HG03565 (cell line): ENCODE measurements around the gene TRA2A.
"Not testable (repeated sequence)": the region's sequence is repeated elsewhere in the genome, so short reads cannot be mapped to it uniquely, and the experiment has no call there.

Experiments used
- ATAC-seq: cut with Tn5 transposase; IDR thresholded peaks from one replicate; pipeline ENCODE4 v1.9.1; 2021; ENCODE audit warnings: mild to moderate bottlenecking, moderate library complexity; ENCODE audit not compliant: unreplicated experiment

The TRA2A gene

DNA sequence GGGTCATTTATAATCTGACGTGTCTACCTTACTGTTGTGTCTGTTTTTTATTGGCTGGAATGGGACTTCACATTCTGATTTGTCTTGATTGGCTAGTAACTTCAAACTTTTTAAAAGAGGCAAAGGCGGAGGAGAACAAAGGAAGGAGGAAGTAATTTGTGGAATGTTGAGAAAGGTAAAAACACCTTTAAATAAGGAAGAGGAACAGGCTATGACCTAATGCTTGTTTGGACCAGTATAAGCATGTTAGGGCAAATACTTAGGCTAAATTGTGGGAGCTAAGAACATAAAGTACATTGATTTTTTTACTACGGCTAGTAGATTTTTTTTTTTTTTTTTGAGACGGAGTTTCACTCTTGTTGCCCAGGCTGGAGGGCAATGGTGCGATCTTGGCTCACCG is 18.0 kb downstream of the TRA2A start:
- not testable (repeated sequence) for ATAC-seq

DNA sequence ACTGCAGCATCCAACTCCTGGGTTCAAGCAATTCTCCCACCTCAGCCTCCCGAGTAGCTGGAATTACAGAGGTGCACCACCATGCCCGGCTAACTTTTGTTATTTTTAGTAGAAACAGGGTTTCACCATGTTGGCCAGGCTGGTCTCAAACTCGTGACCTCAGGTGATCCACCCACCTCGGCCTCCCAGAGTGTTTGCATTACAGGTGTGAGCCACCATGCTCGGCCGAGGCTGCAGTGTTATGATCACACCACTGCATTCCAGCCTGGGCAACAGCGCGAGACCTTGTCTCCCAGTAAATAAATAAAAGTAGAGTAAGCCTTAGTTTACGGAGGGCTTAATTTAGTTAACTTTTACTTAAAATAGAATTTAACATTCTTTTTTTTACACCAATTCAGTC is 37.8 kb downstream of the TRA2A start:
- no peak for ATAC-seq

DNA sequence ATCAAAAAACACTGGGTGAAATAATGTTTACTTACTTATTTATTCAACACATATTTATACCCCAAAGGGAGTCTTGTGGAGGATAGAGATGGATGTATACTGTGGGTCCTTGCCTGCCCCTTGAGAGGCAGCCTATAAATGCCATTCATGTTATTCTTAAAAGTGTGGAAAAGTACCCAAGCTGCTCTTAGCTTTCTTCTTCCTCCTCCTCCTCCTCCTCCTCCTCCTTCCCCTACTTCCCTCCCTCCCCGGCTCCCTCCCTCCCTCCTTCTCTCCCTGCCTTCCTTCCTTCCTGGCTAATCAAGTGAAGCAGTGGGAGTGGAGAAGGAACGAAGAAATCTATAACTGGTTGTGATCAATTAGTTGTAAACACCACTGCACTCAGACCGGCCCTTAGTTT is 40.3 kb downstream of the TRA2A start:
- ATAC-seq: no peak

DNA sequence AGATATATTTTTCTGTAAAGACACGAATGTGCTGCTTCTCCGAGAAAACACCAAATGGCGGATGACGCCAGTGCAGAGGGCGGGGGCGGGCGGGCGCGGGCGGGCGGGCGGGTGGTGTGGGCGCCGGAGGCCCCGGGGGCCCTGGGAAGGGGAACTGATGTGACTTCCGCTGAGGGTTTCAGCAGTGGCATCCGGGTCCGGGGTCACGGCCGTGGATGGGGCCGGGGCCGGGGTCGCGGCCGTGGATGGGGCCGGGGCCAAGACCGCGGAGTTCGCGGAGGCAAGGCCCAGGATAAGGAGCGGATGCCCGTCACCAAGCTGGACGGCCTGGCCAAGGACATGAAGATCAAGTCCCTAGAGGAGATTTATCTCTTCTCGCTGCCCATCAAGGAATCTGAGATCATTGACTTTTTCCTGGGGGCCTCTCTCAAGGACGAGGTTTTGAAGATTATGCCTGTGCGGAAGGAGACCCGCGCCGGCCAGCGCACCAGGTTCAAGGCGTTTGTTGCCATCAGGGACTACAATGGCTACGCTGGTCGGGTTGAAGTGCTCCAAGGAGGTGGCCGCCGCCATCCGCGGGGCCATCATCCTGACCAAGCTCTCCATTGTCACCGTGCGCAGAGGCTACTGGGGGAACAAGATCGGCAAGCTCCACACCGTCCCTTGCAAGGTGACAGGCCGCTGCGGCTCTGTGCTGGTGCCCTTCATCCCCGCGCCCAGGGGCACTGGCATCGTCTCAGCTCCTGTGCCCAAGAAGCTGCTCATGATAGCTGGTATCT is 41.2 kb downstream of the TRA2A start:
- no peak for ATAC-seq

DNA sequence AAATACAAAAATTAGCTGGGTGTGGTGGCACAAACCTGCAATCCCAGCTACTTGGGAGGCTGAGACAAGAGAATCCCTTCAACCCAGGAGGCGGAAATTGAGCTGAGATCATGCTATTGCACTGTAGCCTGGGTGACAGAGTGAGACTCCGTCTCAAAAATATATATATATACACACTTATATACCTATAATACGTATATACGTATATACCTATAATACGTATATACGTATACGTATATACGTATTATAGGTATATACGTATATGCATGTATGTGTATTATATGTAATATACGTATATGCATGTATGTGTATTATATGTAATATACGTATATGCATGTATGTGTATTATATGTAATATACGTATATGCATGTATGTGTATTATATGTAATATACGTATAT is 43.1 kb downstream of the TRA2A start:
- ATAC-seq: not testable (repeated sequence)

DNA sequence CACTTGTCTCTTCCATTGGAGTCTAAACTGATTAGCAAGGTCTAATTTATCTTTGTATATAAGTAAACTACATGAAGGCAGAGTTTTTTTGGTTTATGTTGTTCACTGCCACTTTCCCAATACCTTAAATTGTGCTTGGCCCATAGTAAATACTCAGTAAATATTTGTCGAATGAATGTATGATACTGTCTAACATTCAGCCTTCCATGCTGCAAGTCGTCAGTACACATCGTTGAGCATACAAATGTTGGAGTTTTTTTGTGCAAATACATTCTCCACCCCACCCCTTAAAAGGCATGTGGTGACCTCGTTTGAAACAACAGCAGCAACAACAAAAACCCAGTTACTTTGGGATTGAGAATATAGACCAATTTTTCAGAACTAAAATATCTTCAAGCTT is 44.1 kb downstream of the TRA2A start:
- no peak for ATAC-seq

DNA sequence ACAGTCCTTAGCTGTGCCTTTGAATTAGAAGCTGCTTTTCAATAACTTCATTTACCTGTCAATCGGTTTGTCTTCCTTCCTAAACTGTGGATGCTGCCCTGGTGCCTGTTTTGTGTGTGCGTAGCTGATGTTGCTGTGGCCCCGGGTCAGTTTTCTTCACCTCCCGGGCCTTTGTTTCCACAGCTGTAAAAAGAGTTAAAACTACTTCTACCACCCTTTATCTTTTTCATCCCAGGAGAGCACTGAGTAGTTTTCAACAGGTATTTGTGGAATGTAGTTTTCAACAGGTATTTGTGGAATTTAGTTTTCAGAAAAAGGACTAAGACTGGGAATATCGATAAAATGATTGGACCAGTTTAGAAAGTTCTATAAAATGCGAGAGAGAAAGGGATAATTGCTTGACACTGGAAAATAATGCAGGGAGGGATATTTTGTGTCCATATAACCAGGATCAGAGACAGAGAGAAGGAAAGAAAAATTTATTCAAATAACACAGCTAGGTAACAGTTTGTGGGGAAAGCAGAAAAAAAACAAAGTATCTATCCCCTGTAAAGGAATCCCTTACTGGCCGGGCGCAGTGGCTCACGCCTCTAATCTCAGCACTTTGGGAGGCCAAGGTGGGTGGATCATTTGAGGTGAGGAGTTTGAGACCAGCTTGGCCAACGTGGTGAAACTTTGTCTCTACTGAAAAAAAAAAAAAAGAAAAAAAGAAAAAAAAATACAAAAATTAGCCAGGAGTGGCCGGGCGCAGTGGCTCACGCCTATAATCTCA is 45.6 kb downstream of the TRA2A start:
- no peak for ATAC-seq

DNA sequence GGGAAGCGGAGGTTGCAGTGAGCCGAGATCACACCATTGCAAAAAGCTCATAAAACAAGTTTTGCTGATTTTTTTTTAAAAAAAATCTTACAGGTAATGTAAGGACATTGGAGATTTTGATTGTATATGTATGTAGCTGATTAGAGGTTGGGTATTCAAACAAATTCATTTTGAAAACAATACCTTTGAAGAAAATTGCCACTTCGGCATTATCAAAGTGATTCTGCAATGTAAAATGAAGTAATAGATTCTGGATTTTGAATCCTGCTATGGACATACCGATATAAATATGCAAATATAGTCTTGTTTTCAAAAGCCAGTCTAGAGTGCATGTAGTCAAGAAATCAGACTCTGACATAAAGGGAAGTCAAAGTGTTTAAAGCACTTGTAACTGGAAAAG is 49.1 kb downstream of the TRA2A start:
- no peak for ATAC-seq

DNA sequence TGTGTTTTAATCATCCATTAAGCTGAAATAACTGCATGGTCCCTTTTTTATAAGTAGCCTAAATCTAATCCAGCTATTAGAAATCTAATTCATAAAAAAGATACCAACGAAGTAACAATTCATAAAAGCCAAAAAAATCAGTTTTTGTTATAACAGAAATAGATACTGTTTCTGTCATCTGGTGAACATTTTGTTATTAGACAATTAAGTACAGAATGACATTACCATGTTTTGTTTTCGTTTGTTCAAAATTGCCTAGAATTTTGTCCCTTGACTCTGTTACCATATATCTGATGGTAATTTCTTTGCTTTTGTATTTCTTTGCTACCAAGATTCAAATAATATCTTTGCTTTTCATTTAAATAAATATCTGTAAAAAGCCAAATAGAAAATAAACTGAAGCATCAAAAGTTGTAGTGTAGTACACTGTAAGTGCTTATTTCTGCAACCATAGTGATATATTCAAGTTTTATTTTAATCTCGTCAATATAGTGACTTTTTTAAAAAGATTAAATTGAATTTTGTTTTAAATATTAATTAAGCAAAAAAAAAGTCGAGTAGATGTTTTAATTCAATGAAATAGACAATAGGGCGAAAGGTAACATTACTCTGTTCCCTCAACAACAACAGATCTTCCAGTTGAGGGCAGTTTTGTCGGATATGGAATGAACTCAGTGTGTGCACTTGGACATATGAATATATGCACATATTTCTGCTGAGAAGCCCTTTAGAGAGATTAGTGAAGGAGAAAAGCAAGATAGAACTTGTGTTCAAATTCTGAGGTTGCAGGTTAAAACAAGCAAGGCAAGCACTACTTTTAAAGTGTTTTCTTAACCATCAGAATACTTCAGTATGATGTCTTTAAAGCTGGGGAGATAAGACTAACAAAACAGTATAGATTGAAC is 53.6 kb downstream of the TRA2A start:
- ATAC-seq: no peak

DNA sequence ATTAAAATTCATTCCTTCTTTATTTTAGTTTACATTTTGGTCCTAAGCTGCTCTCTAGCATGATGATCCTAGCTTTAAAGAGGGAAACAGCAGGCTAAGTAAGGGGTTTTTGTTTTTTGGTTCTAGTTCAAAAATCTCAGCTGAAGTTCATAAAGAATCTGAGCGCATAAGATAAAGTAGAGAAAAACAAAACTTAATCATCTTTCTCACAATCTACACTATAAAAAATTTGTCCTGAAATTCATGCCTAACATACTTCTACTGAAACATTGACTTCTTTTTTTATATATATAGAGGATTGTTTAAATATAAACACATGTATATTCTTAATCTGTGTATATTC is 54.7 kb downstream of the TRA2A start:
- no peak for ATAC-seq

DNA sequence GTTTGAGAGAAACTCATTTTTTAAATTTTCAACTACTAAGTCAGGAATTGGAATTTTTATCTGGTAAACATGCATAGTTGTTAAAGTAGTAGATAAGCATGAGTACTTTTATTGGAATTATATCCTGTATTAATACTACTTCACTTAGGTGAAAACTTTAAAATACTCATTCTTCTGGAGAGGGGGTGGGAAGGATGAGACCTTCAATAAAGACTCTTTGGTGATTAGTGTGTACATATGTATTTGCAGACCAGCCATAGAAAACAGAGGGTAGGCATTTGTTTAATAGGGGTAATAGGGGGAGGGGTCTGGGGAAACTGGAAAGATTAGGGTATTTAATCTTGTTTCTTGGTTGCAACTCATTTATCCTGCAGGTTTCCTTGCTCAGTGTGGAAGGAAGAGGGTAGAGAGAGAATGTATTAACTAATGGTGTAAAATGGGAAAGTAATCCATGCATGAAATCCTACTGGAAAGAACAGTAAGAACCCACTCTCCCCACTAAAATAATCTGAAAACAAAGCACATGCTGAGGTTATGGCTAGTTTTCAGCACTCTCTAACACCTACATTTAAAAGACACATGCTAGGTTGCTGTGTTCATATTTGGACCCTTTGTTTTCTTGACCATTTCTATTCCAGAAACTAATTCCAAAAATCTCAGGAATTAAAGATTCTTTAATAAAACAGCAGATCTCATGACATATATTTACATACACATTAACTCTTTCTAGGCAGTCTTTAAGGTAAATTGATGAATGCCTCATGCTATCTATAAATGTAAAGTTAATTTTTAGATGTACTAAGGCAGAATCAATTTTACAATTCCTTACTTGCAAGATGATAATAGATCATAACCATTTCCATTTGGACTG is 55.3 kb downstream of the TRA2A start:
- no peak for ATAC-seq

DNA sequence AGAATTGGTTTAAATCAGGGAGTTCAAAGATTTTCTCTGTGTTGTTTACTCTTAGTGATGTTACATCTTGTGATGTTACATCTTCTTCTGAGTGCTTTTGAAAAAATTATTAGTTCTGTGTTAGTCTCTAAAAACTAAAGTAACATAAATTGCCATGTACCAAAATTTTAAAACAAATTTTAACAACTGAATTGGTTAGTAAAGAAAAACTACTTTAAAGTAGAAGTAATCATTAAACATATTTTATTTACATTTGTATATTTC is 56.3 kb downstream of the TRA2A start:
- ATAC-seq: no peak

DNA sequence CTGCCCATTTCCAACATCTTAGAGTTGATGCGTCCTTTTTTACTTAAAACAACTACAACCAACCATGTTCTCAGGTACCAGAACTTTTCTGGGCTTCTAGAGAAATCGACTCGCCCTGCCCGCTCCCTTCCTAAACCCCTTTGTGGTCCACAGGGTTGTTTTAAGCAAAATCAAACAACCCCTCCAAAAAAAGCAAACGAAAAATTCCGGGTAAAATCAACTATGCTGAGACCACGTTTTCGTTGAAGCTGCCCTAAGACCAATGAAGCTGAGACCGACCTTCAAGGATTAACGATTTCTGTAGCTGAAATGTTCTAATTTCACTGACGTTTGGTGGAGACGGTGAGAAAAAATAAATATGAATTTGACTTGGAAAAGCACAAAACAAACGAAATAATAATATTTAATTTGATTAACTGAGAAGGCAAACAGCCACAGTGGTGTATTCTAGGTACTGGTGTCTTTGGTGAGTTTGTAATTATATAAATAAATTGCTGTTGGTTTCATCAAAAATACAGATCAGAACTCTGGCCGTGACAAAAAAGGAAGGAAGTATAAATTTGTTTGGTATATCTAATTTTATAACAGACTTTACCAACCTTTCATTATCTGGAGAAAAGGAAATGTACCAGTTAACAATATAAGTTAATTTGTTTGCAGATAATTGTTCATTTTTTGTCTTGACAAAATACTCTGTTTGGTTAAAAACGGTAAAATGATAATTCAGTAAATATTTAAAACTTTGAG is 56.8 kb downstream of the TRA2A start:
- no peak for ATAC-seq

DNA sequence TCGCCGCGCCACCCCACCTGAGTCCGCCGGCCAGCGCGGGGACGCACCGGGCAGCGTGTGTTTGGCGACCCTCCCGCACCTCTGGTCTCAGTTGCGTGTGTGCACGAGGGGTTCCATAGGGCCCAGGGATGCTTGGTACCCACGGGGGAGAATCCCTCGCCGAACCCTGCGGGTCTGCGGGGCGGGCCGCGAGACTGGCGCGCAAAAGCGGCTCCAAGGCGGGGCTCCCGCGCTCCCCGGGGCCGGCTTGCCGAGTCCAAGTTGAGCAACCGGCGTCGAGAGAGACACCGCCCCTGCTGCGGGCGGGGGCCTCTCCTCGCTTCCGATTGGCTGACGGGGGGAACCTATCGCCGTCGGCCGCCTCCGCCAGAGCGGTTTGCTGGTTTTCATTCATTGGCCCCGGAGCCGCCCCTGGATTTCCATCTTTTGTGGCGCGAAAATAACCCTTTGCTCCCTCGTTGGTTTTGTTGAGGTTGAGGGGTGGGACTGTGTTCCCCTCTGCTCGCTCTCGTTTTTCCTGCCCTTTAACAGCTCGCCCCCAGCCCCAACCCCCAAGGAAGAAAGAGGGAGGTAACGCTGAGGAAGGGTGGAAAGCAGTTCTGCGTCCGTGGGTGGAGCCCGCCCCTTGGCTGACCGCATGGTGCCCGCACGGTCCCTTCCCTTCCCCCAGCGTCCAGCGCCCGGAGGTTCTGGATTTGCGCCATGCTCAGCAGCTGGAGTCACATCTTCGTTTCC is 57.5 kb downstream of the TRA2A start:
- ATAC-seq: peak; percentile 67

DNA sequence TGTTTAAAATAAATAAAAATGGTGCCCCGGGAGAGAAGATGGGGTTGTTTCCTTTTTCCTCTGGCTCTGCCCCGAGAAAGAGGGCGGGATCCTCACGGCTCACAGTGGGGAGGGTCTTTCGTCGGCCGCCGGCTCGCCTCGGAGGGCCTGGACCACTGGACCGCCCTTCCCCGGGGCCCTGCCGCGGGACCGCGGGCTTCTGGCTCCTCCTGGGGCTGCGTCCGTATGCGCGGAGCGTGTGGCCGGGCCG is 58.0 kb downstream of the TRA2A start:
- no peak for ATAC-seq

DNA sequence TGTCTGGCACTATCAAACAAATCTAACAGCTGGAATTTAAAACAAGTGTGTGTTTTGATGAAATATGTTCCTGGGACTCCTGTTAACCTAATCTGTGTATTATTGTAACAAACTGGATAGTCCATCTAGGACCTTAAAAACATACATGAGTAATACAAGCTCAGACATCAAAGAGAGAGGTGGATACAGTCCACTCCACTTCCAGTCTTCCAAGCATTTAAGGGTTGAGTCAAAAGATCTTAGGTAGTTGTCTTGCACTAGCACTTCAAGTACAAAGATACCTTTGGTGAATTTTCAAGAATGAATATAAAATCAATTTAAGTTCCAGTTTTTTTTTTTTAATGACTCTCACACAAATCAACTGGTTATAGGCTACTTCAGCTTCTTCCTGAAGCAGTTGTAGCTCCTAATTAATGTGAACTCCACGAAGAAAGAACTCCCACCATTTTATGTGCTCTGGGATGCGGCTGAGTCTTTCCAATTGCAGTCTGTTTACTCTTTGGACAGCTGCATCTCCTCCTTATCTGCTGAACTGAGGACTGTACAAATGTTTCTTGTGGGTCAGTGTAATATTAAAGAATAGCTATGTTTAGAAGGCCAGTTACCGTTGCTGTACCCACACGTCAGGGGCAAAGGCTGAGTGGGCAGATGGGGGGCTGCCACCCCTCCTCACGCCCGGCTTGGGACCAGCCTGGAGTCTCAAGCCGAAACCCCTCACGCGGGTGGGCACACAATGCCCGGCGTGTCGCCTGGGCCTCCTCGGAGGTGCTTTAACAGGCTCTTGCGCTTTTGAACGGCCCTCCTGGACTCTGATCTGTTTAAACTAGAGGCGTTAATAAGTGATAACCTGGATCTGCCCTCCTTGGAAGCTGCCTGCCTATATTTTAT is 58.6 kb downstream of the TRA2A start:
- no peak for ATAC-seq

DNA sequence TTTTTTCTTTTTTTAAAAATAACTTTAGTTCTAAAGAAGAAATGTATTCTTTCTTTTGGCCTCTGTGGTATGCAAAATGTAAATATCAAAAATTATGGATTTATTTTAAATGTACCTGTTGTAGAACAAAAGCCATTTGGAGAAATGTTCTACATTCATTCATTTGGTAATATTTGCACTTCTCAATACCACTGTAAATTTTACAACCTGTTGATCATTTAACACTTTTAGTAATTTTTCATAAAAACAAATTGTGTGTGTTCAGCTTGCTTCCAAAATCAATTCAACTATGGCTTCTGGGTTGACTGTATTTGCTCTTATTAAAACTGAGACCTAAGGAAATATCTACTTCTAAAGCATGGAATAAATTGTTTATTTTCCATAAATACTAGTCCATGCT is 59.2 kb downstream of the TRA2A start:
- ATAC-seq: no peak

DNA sequence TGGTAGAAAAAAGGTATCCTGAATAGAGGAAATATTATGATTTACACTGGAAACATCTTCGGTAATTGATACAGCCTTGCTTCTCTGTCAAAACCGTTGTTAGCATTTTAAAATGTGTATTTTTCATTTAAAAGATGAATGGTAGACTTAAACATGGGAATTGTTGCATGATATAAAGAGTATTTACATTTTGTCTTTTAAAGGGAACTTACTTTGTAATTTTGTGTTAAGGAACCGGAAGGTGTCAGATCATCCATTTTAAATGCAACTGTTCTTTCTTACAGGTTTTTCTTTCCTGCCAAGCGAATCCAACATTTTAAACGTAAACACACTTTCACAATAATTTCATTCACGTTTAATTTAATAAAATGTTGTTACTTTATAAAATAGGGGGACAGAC is 59.7 kb downstream of the TRA2A start:
- no peak for ATAC-seq
